HepG2 (cell line): ENCODE measurements around the gene NFASC. TPM values are rescaled to one million over a fixed set of nuclear protein-coding genes. Genes with fewer than 3 reads are reported as not detected.

Experiments
- ATAC-seq: fragments of 200-7000 bp; cut with Tn5 transposase; 3 replicates; pipeline ENCODE4 v1.9.1; 2020; ENCODE audit warnings: mild to moderate bottlenecking, moderate library complexity
- BruUV-seq: library from RNA; stranded (reverse); fragments of 400-500 nt; replicated peaks from 2 replicates; lab custom pipeline; 2021; lab: Mats Ljungman, UMichigan
- CTCF ChIA-PET: fragments of 300-600 bp; formaldehyde crosslinking; extraction: SDS; loops from one replicate; lab custom pipeline; 2021; ENCODE audit warnings: low total read pairs, inconsistent platforms, low intra/inter-chr PET ratio; lab: Yijun Ruan, JAX
- POLR2A ChIA-PET: fragments of 350-600 bp; sonication (Branson Sonifier 250); formaldehyde crosslinking; loops from one replicate; lab custom pipeline; 2020; ENCODE audit warnings: antibody characterized with exemption, inconsistent platforms; lab: Yijun Ruan, JAX
- DNase-seq: peaks from one replicate; pipeline ENCODE4 v3.0.0-alpha.2; 2015; ENCODE audit warnings: low spot score
- FAIRE-seq: peaks from 3 replicates; lab custom pipeline; 2011; peaks lifted over from hg19 to GRCh38; lab: Jason Lieb, UNC
- H2AFZ ChIP-seq: one replicate; pipeline ENCODE4 v1.6.1; 2011; ENCODE audit warnings: low read length, inconsistent platforms
- H3K27ac ChIP-seq: fragments of 300-600 bp; 3 replicates; pipeline ENCODE4 v1.8.0; 2011; ENCODE audit warnings: mixed run types, mild to moderate bottlenecking, mixed read lengths, low read length, inconsistent platforms; ENCODE audit not compliant: insufficient read depth; ENCODE audit errors: extremely low read length
- H3K27me3 ChIP-seq, 2 experiments: fragments of 200-600 bp in 1 of 2; 2 replicates in 1 of 2; 3 replicates in 1 of 2; pipeline versions ENCODE4 v1.6.0 to v1.8.0; 2011; ENCODE audit warnings: low read length in 2 of 2, mild to moderate bottlenecking in 2 of 2, moderate library complexity in 2 of 2, inconsistent platforms in 1 of 2; ENCODE audit not compliant: insufficient read depth in 2 of 2, control insufficient read depth in 1 of 2
- H3K36me3 ChIP-seq, 2 experiments: fragments of 200-600 bp in 1 of 2; replicated peaks in 1 of 2; 2 replicates in 1 of 2; 3 replicates in 1 of 2; pipeline versions ENCODE4 v1.5.1 to v1.8.0; 2011; ENCODE audit warnings: low read length in 2 of 2, inconsistent platforms in 1 of 2; ENCODE audit not compliant: insufficient read depth in 2 of 2, control insufficient read depth in 1 of 2
- H3K4me1 ChIP-seq: 2 replicates; pipeline ENCODE4 v1.5.1; 2012; ENCODE audit warnings: low read length, inconsistent platforms; ENCODE audit not compliant: insufficient read depth
- H3K4me2 ChIP-seq: 2 replicates; pipeline ENCODE4 v1.6.0; 2011; ENCODE audit warnings: low read depth, low read length, inconsistent platforms
- H3K4me3 ChIP-seq, 3 experiments: fragments of 200-600 bp in 1 of 3; sonication (generic), shearing (Covaris generic) in 1 of 3; replicated peaks in 1 of 3; 2 replicates each; pipeline ENCODE4 v1.5.1; 2011 to 2016; ENCODE audit warnings: low read length in 3 of 3, inconsistent platforms in 2 of 3, low read depth in 2 of 3, mild to moderate bottlenecking in 2 of 3, control low read depth in 1 of 3, mixed read lengths in 1 of 3; ENCODE audit not compliant: insufficient read depth in 1 of 3
- H3K79me2 ChIP-seq: one replicate; pipeline ENCODE4 v1.6.1; 2011; ENCODE audit warnings: low read length, inconsistent platforms; ENCODE audit not compliant: insufficient read depth
- H3K9ac ChIP-seq: 2 replicates; pipeline ENCODE4 v1.6.0; 2011; ENCODE audit warnings: mild to moderate bottlenecking, low read depth, low read length, inconsistent platforms; ENCODE audit not compliant: insufficient read depth
- H3K9me3 ChIP-seq: 2 replicates; pipeline ENCODE4 v1.5.1; 2012; ENCODE audit warnings: mild to moderate bottlenecking, low read length
- H4K20me1 ChIP-seq: 2 replicates; pipeline ENCODE4 v1.6.0; 2011; ENCODE audit warnings: inconsistent platforms, mild to moderate bottlenecking, low read length, moderate library complexity; ENCODE audit not compliant: insufficient read depth
- FOXA3 ChIP-seq: IDR thresholded peaks from 2 replicates; pipeline ENCODE4 v1.6.1; 2016; ENCODE audit warnings: missing genetic modification reagents, missing compliant biosample characterization
- FOXP1 ChIP-seq, 2 experiments: fragments of 450-650 bp in 1 of 2; IDR thresholded peaks; 2 replicates each; pipeline ENCODE4 v1.6.1; 2017 to 2018; ENCODE audit warnings: antibody characterized with exemption in 1 of 2
- SOX13 ChIP-seq, 3 experiments: fragments of 450-650 bp in 1 of 3; sonication (generic) in 1 of 3; formaldehyde crosslinking in 1 of 3; IDR thresholded peaks in 2 of 3; conservative IDR thresholded peaks in 1 of 3; 2 replicates each; pipeline versions ENCODE4 v1.5.0 to v1.6.1; 2016 to 2020; ENCODE audit warnings: antibody characterized with exemption in 1 of 3, mild to moderate bottlenecking in 1 of 3, missing compliant biosample characterization in 1 of 3, missing genetic modification reagents in 1 of 3, moderate library complexity in 1 of 3
- ZFP90 ChIP-seq: sonication (generic); formaldehyde crosslinking; IDR thresholded peaks from 2 replicates; pipeline ENCODE4 v1.8.0; 2022; ENCODE audit warnings: missing genetic modification reagents, mild to moderate bottlenecking, inconsistent platforms, borderline replicate concordance
- ZNF367 ChIP-seq: sonication (generic); formaldehyde crosslinking; IDR thresholded peaks from 2 replicates; pipeline ENCODE4 v1.4.0; 2020; ENCODE audit warnings: missing genetic modification reagents, borderline replicate concordance
- WGBS: methylation state at CpG from one replicate; pipeline ENCODE4 v1.1.6; 2017; ENCODE audit warnings: low lambda C conversion rate; 5-methylcytosine and 5-hydroxymethylcytosine counted together
- in situ Hi-C: cut with HindIII; loops from 2 replicates; pipeline ENCODE4 v1.10.0; 2017; ENCODE audit warnings: low pct_unique_long_range_greater_than_20kb; ENCODE audit not compliant: extremely low pct_ligation_motif_present
- intact Hi-C: fragments of 100-400 bp; cut with micrococcal nuclease; formaldehyde crosslinking; loops from one replicate; pipeline ENCODE4 v1.10.0; 2022; ENCODE audit not compliant: unreplicated experiment
- polyA plus RNA-seq, 8 experiments: library from polyadenylated mRNA; depleted of rRNA in 3 of 8; stranded (reverse) in 7 of 8; unstranded in 1 of 8; fragments of >200 nt; fragmentation: Illumina TruSeq in 4 of 8; extraction: Trizol in 4 of 8; gene quantifications; 2 replicates each; pipeline versions ENCODE4 v1.2.1 to v1.2.3, GENCODE V29; 2011 to 2016; ENCODE audit warnings: low read depth in 4 of 8, missing spikeins in 1 of 8, mixed read lengths in 1 of 8; ENCODE audit not compliant: insufficient read depth in 1 of 8
- total RNA-seq, 5 experiments: library from RNA; depleted of rRNA; stranded (reverse); fragments of >200 nt; fragmentation: Illumina TruSeq; extraction: Trizol; gene quantifications; 2 replicates each; pipeline ENCODE4 v1.2.3, GENCODE V29; 2016; ENCODE audit warnings: low read depth in 1 of 5

Gene NFASC
- total and polyA plus RNA-seq, 2 of the 13 experiments (the other 11 are each of a cell fraction or from before 2014, with no cell fraction given) = not detected

DNA sequence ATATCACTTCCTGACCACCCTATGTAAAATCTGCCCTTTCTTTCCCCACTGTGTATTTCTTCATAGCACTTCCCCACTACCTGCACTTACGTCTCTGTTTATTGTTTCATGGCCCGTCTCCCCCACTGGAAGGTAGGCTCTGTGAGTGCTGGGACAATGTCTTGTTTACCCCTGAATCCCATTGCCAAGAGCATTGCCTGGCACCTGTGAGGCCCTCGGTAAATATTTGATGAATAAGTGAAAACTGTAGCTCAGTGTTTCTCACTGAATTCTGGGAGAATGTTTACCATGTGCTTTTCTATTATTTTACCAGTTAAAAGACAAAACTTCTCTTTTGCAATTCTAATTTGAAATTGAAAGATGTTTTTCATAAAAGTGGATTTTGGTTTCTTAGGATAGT, 11.8 kb downstream of the NFASC start:
- POLR2A ChIA-PET = no interaction called here
- H3K9me3 ChIP-seq = no peaks in the 10 kb centered on the region
- H3K4me1 ChIP-seq = peaks cover 29% of the 10 kb centered on the region
- H3K27me3 ChIP-seq = peaks cover 0 to 13% of the 10 kb centered on the region in 2 experiments; a peak in 2 of 5 replicates
- H2AFZ ChIP-seq = no peak overlapping the region
- H3K79me2 ChIP-seq = no peaks in the 10 kb centered on the region
- DNase-seq (peak; percentile 24), ATAC-seq (no peak), FAIRE-seq (no peak)
- no peak overlapping the region for H3K9ac ChIP-seq
- in situ Hi-C loops = no loop called here
- BruUV-seq = no TSS peak
- no peak overlapping the region for H3K4me2 ChIP-seq
- no peak overlapping the region for H3K4me3 ChIP-seq
- intact Hi-C loops = loop anchor here (10.0 kb wide), 1 partner anchor 1168 kb away; no protein-coding TSS in a partner anchor
- H4K20me1 ChIP-seq = no peaks in the 10 kb centered on the region
- CTCF ChIA-PET = no interaction called here
- no peak for TF ChIP-seq ZNF367 (CRISPR knock-in tag)
- TF ChIP-seq SOX13 (IDR thresholded peaks at IDR 0.05) = no peak
- peak in 1 of 2 experiments; percentile 44; a peak in 1 of 4 replicates for TF ChIP-seq SOX13 (CRISPR knock-in tag; conservative IDR thresholded peaks at IDR 0.05 in 1 of 2, IDR thresholded peaks at IDR 0.05 in 1 of 2)
- TF ChIP-seq FOXA3 = peak; percentile 29; the same call in 1 of the 2 replicates
- no peak overlapping the region for H3K27ac ChIP-seq
- no peaks in the 10 kb centered on the region for H3K36me3 ChIP-seq
- WGBS = 3% methylated on average over 3 of the region's 3 CpGs

DNA sequence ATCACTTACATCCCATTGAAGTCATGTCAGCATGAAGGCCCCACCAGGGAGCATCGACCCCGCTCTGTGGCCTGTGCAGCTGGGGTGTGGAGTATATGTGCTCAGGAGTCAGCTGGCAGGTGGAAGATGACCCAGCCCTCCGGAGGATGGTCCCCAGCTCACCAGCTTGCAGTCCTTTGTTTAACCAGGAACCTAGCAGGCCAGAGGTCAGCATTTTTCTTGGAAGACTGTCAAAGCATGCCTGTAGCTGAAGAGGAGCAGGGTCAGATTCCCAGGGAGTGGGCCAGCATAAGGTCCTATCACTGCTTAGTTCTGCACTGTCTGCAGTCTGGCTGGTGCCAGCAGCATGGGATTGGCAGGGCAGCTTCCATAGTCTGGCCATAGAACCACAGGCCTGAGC, 12.7 kb downstream of the NFASC start:
- POLR2A ChIA-PET = no interaction called here
- whole genome bisulfite sequencing = 70% methylated on average over 2 of the region's 3 CpGs
- FAIRE-seq = no peak

More for the DNA sequence above, 12.7 kb downstream of the NFASC start:
- Histone ChIP-seq H3K9ac (no peak overlapping the region), H3K9me3 (no peaks in the 10 kb centered on the region), H3K4me3 (no peak overlapping the region), H3K79me2 (no peaks in the 10 kb centered on the region), H3K4me1 (peaks cover 29% of the 10 kb centered on the region), H3K4me2 (no peak overlapping the region), H2AFZ (no peak overlapping the region), H3K27ac (no peak overlapping the region), H4K20me1 (no peaks in the 10 kb centered on the region), H3K27me3 (peaks cover 0 to 9% of the 10 kb centered on the region in 2 experiments; a peak in 2 of 5 replicates), H3K36me3 (no peaks in the 10 kb centered on the region)
- TF ChIP-seq FOXP1 (IDR thresholded peaks at IDR 0.05) (no peak), FOXP1 (CRISPR knock-in tag; IDR thresholded peaks at IDR 0.05) (no peak), ZFP90 (no peak)
- ATAC-seq (no peak; the same call in 2 of the 3 replicates), DNase-seq (no peak)
- no TSS peak for BruUV-seq
- in situ Hi-C loops (no loop called here), intact Hi-C loops (loop anchor here (10.0 kb wide), 1 partner anchor 1169 kb away; no protein-coding TSS in a partner anchor)
- CTCF ChIA-PET = no interaction called here
